Calu3 (cell line): ENCODE results near the gene RHOF. TPM values are rescaled to one million over a fixed set of nuclear protein-coding genes. Genes with fewer than 3 reads are reported as not detected.

Source experiments
- BruUV-seq: library from RNA; stranded (reverse); fragments of 400-500 nt; replicated peaks from 2 replicates; lab custom pipeline; 2021; lab: Mats Ljungman, UMichigan
- CTCF ChIA-PET: fragments of 300-600 bp; sonication (Branson Sonifier 250); formaldehyde crosslinking; loops from one replicate; lab custom pipeline; 2022; ENCODE audit warnings: antibody characterized with exemption; lab: Charles Lee
- DNase-seq: peaks from one replicate; pipeline ENCODE4 v3.0.0; 2022
- H3K27ac Mint-ChIP-seq: one replicate; pipeline ENCODE4 v1.8.0; 2022; ENCODE audit warnings: mixed read lengths; ENCODE audit not compliant: unreplicated experiment
- H3K27me3 Mint-ChIP-seq: one replicate; pipeline ENCODE4 v1.8.0; 2022; ENCODE audit warnings: mixed read lengths; ENCODE audit not compliant: unreplicated experiment
- H3K36me3 Mint-ChIP-seq: one replicate; pipeline ENCODE4 v1.8.0; 2022; ENCODE audit warnings: mild to moderate bottlenecking, moderate library complexity, mixed read lengths; ENCODE audit not compliant: insufficient read depth, unreplicated experiment
- H3K4me1 Mint-ChIP-seq: one replicate; pipeline ENCODE4 v1.8.0; 2022; ENCODE audit warnings: mild to moderate bottlenecking, low read depth, mixed read lengths; ENCODE audit not compliant: unreplicated experiment
- H3K4me3 Mint-ChIP-seq: one replicate; pipeline ENCODE4 v1.8.0; 2022; ENCODE audit warnings: mild to moderate bottlenecking, low read depth, moderate library complexity, mixed read lengths; ENCODE audit not compliant: unreplicated experiment
- H3K9me3 Mint-ChIP-seq: one replicate; pipeline ENCODE4 v1.8.0; 2022; ENCODE audit warnings: low read depth, mixed read lengths; ENCODE audit not compliant: unreplicated experiment
- intact Hi-C: fragments of 100-400 bp; cut with micrococcal nuclease; formaldehyde crosslinking; loops from one replicate; pipeline ENCODE4 v1.10.0; 2022; ENCODE audit not compliant: unreplicated experiment
- total RNA-seq: library from RNA; stranded (reverse); gene quantifications from 2 replicates; pipeline ENCODE4 v1.2.3, GENCODE V29; 2022
- TF ChIP-seq, protein P1 (sequence below): fragments of 200-600 bp; IDR thresholded peaks from one replicate; pipeline ENCODE4 v1.8.0; 2022; ENCODE audit warnings: antibody characterized with exemption; ENCODE audit not compliant: unreplicated experiment

The RHOF gene
- total RNA-seq, 1 experiment from 2014 or later = 73.9 TPM

DNA sequence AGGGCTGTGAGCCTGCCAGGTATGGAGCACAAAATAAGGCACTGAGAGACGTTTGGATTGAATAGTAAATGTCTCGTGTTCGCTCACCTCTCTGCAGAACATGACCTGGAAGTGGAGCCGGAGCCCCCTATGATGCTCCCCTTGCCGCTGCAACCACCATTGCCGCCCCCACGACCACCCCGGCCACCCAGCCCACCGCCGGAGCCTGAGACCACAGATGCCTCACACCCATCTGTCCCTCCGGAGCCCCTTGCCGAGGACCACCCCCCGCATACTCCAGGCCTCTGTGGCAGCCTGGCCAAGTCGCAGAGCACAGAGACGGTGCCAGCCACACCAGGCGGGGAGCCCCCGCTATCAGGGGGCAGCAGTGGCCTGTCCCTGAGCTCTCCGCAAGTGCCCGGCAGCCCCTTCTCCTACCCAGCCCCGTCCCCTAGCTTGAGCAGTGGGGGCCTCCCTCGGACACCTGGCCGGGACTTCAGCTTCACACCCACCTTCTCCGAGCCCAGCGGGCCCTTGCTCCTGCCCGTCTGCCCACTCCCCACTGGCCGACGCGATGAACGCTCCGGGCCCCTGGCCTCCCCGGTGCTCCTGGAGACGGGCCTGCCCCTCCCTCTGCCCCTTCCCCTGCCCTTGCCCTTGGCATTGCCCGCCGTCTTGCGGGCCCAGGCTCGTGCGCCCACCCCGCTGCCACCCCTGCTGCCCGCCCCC lies 29.1 kb upstream of the RHOF start:
- no TSS peak for BruUV-seq
- Mint-ChIP-seq H3K27me3 (no peaks in the 10 kb centered on the region), H3K4me1 (no peaks in the 10 kb centered on the region), H3K9me3 (no peaks in the 10 kb centered on the region), H3K36me3 (peaks cover 75% of the 10 kb centered on the region), H3K27ac (no peak overlapping the region), H3K4me3 (no peak overlapping the region)
- TF ChIP-seq, protein P1, sequence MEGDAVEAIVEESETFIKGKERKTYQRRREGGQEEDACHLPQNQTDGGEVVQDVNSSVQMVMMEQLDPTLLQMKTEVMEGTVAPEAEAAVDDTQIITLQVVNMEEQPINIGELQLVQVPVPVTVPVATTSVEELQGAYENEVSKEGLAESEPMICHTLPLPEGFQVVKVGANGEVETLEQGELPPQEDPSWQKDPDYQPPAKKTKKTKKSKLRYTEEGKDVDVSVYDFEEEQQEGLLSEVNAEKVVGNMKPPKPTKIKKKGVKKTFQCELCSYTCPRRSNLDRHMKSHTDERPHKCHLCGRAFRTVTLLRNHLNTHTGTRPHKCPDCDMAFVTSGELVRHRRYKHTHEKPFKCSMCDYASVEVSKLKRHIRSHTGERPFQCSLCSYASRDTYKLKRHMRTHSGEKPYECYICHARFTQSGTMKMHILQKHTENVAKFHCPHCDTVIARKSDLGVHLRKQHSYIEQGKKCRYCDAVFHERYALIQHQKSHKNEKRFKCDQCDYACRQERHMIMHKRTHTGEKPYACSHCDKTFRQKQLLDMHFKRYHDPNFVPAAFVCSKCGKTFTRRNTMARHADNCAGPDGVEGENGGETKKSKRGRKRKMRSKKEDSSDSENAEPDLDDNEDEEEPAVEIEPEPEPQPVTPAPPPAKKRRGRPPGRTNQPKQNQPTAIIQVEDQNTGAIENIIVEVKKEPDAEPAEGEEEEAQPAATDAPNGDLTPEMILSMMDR = no peak
- intact Hi-C loops = no loop called here
- CTCF ChIA-PET = no interaction called here
- no peak for DNase-seq

DNA sequence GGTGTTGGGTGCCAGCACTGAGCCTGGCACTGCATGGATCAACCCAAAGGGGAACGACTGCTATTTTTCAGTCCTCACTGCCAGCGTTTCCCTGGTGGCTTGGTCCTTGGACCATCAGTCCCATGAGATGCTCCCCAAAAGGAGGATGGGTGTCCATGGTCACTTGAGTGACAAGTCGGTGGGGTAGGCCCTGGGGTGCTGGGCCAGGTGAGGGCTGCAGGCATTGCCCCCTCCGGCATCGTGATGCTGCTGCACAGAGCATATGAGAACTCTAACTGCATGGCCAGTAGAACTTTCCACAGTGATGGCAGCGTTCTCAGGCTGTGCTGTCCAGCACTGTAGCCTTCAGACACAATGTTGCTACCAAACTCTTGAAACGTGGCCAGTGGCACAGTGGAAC lies 26.6 kb upstream of the RHOF start:
- CTCF ChIA-PET = interaction anchor here (0.6 kb wide), 1 partner anchor 23 kb away, joined by 4 read pairs; no protein-coding TSS in a partner anchor
- Mint-ChIP-seq H3K36me3 (peaks cover 73% of the 10 kb centered on the region), H3K27ac (no peak overlapping the region), H3K27me3 (no peaks in the 10 kb centered on the region), H3K4me3 (no peak overlapping the region), H3K4me1 (no peaks in the 10 kb centered on the region), H3K9me3 (no peaks in the 10 kb centered on the region)
- no TSS peak for BruUV-seq
- intact Hi-C loops = no loop called here
- TF ChIP-seq, protein P1 = no peak
- no peak for DNase-seq

DNA sequence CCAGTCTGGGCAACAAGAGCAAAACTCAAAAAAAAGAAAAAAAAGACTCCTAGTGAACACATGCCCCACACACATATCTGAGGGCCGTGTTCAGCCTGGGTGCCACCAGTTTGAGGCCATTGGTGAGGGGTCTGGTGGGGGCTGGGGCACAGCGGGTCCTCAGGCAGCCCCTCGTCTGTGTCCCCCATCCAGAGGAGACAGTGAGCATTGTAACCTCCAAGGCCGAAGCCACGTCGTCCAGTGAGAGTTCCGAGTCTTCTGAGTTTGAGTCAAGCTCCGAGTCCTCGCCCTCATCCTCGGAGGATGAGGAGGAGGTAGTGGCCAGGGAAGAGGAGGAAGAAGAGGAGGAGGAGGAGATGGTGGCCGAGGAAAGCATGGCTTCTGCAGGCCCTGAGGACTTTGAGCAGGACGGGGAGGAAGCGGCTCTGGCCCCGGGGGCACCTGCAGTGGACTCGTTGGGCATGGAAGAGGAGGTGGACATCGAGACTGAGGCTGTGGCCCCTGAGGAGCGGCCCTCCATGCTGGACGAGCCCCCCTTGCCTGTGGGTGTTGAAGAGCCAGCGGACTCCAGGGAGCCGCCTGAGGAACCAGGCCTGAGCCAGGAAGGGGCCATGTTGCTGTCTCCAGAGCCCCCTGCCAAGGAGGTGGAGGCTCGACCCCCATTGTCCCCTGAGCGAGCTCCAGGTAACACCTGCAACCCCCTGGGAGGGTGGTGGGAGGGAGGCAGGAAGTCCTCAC lies 25.9 kb upstream of the RHOF start:
- no peak overlapping the region for H3K4me3 Mint-ChIP-seq
- CTCF ChIA-PET = interaction anchor here (0.6 kb wide), 1 partner anchor 320 kb away, joined by 4 read pairs; no protein-coding TSS in a partner anchor
- no peak overlapping the region for H3K27ac Mint-ChIP-seq
- H3K27me3 Mint-ChIP-seq = no peaks in the 10 kb centered on the region
- no TSS peak for BruUV-seq
- TF ChIP-seq, protein P1 = no peak
- H3K4me1 Mint-ChIP-seq = no peaks in the 10 kb centered on the region
- H3K9me3 Mint-ChIP-seq = no peaks in the 10 kb centered on the region
- DNase-seq = no peak
- H3K36me3 Mint-ChIP-seq = peaks cover 75% of the 10 kb centered on the region
- intact Hi-C loops = no loop called here

DNA sequence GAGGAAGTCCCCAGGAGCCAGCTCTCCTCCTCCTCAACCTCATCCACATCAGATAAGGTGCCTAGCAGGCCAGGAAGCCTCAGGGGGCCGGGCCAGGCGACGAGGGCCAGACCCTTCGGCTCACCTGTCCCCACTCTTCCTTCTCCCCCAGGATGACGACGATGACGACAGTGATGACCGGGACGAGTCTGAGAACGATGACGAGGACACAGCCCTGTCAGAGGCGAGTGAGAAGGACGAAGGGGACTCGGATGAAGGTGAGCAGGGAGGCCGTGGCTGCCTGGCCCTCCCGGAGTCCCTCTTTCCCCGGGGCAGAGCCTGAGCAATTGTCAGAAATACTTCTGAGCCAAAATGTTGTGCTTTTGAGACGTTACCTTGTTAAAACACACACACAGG lies 24.2 kb upstream of the RHOF start:
- no peaks in the 10 kb centered on the region for H3K27me3 Mint-ChIP-seq
- intact Hi-C loops = no loop called here
- H3K4me1 Mint-ChIP-seq = peaks cover 14% of the 10 kb centered on the region
- TF ChIP-seq, protein P1 = no peak
- DNase-seq = no peak
- no peak overlapping the region for H3K4me3 Mint-ChIP-seq
- H3K36me3 Mint-ChIP-seq = peaks cover 77% of the 10 kb centered on the region
- no peak overlapping the region for H3K27ac Mint-ChIP-seq
- no TSS peak for BruUV-seq
- H3K9me3 Mint-ChIP-seq = no peaks in the 10 kb centered on the region
- CTCF ChIA-PET = no interaction called here
